Dermis microvascular lymphatic vessel endothelial cell (primary cell): Measurements from ENCODE around the gene FBRSL1. TPM values are rescaled to one million over a fixed set of nuclear protein-coding genes. Genes with fewer than 3 reads are reported as not detected.

Source experiments
- DNase-seq, 2 donors: peaks; one replicate each; pipeline versions ENCODE4 v3.0.0 to v3.0.0-alpha.2; 2010; ENCODE audit warnings: low read depth in 2 of 2
- total RNA-seq: library from RNA; depleted of rRNA; stranded (reverse); fragments of >200 nt; gene quantifications from 2 replicates; pipeline ENCODE4 v1.2.1, GENCODE V29; 2014

FBRSL1 gene
- total RNA-seq, 1 donor from 2014 or later: 9.4 TPM

GRCh38 chr12:132556216-132556615 is 66.3 kb downstream of the FBRSL1 start:
- DNase-seq: no peak

GRCh38 chr12:132556801-132557200 is 66.8 kb downstream of the FBRSL1 start:
- no peak for DNase-seq

- no peak for DNase-seq
Observed at GRCh38 chr12:132557291-132558015, 67.5 kb downstream of the FBRSL1 start.

GRCh38 chr12:132558042-132558856 is 68.3 kb downstream of the FBRSL1 start:
- DNase-seq: no peak

GRCh38 chr12:132558861-132559623 is 69.1 kb downstream of the FBRSL1 start:
- DNase-seq: no peak

- DNase-seq: peak in 1 of 2 donors; percentile 62
Observed at GRCh38 chr12:132559652-132560363, 69.9 kb downstream of the FBRSL1 start.

GRCh38 chr12:132560364-132560613 is 70.3 kb downstream of the FBRSL1 start:
- DNase-seq: no peak

- peak; percentile 33 to 68 for DNase-seq
Observed at GRCh38 chr12:132560614-132561426, 70.9 kb downstream of the FBRSL1 start.

Other genes starting within 250 kb of the FBRSL1 start
- under 0.01 TPM in 1 of 2 replicates, not detected in the other for gene GALNT9, start 160.6 kb upstream of the FBRSL1 start, total RNA-seq
- 2.7 and 10.1 TPM in 2 replicates for gene LRCOL1, start 120.4 kb downstream of the FBRSL1 start, total RNA-seq
- not detected in 2 replicates for gene P2RX2, start 128.6 kb downstream of the FBRSL1 start, total RNA-seq
- 25.5 and 27.3 TPM in 2 replicates for gene POLE, start 197.2 kb downstream of the FBRSL1 start, total RNA-seq
- gene PXMP2, start 197.4 kb downstream of the FBRSL1 start, total RNA-seq: 18.7 and 26.7 TPM in 2 replicates
- gene PGAM5, start 220.7 kb downstream of the FBRSL1 start, total RNA-seq: 37.0 and 50.8 TPM in 2 replicates